GM23338 (cell line): ENCODE data around the gene TEPSIN.

Source experiments
- CREB1 ChIP-seq: fragments of 250-450 bp; sonication (Bioruptor Pico); IDR thresholded peaks from 2 replicates; pipeline ENCODE4 v1.5.0; 2020; ENCODE audit warnings: low read depth, mild to moderate bottlenecking, moderate library complexity
- ETS1 ChIP-seq: IDR thresholded peaks from 2 replicates; pipeline ENCODE4 v1.6.1; 2016; ENCODE audit warnings: antibody characterized with exemption
- EZH2 ChIP-seq: fragments of 200-600 bp; sonication (generic); IDR thresholded peaks from one replicate; pipeline ENCODE4 v1.8.0; 2017; ENCODE audit warnings: antibody characterized with exemption, mild to moderate bottlenecking, low read depth; ENCODE audit not compliant: unreplicated experiment
- EZH2phosphoT487 ChIP-seq: fragments of 200-600 bp; sonication (generic); IDR thresholded peaks from one replicate; pipeline ENCODE4 v1.8.1; 2018; ENCODE audit warnings: antibody characterized with exemption; ENCODE audit not compliant: unreplicated experiment
- JUNB ChIP-seq: IDR thresholded peaks from one replicate; pipeline ENCODE4 v1.6.1; 2016; ENCODE audit warnings: antibody characterized with exemption; ENCODE audit not compliant: unreplicated experiment
- NANOG ChIP-seq: IDR thresholded peaks from 2 replicates; pipeline ENCODE4 v1.6.1; 2016; ENCODE audit warnings: antibody characterized with exemption, borderline replicate concordance
- POLR2AphosphoS5 ChIP-seq: IDR thresholded peaks from 2 replicates; pipeline ENCODE4 v1.6.1; 2016; ENCODE audit warnings: antibody characterized with exemption, low read depth
- ZNF114 ChIP-seq: fragments of 250-450 bp; sonication (Bioruptor Pico); IDR thresholded peaks from 2 replicates; pipeline ENCODE4 v1.5.0; 2020; ENCODE audit warnings: mild to moderate bottlenecking, moderate library complexity
- ZNF331 ChIP-seq: fragments of 250-450 bp; sonication (Bioruptor Pico); IDR thresholded peaks from 2 replicates; pipeline ENCODE4 v1.5.0; 2020; ENCODE audit warnings: low read depth, mild to moderate bottlenecking, moderate library complexity
- TF ChIP-seq, protein P1 (sequence below), 2 experiments: fragments of 200-600 bp in 1 of 2; sonication (generic) in 1 of 2; conservative IDR thresholded peaks; 2 replicates each; pipeline versions ENCODE4 v1.5.1 to v1.6.1; 2016 to 2017; ENCODE audit warnings: antibody characterized with exemption in 2 of 2, low read depth in 2 of 2, mild to moderate bottlenecking in 2 of 2, moderate library complexity in 1 of 2
- TF ChIP-seq, protein P2 (sequence below): IDR thresholded peaks from one replicate; pipeline ENCODE4 v1.6.1; 2018; ENCODE audit warnings: antibody characterized with exemption; ENCODE audit not compliant: unreplicated experiment
- TF ChIP-seq, protein P3 (sequence below): fragments of 250-450 bp; sonication (Bioruptor Pico); IDR thresholded peaks from 2 replicates; pipeline ENCODE4 v1.5.0; 2020; ENCODE audit warnings: mild to moderate bottlenecking, moderate library complexity

- TF ChIP-seq, protein P1, sequence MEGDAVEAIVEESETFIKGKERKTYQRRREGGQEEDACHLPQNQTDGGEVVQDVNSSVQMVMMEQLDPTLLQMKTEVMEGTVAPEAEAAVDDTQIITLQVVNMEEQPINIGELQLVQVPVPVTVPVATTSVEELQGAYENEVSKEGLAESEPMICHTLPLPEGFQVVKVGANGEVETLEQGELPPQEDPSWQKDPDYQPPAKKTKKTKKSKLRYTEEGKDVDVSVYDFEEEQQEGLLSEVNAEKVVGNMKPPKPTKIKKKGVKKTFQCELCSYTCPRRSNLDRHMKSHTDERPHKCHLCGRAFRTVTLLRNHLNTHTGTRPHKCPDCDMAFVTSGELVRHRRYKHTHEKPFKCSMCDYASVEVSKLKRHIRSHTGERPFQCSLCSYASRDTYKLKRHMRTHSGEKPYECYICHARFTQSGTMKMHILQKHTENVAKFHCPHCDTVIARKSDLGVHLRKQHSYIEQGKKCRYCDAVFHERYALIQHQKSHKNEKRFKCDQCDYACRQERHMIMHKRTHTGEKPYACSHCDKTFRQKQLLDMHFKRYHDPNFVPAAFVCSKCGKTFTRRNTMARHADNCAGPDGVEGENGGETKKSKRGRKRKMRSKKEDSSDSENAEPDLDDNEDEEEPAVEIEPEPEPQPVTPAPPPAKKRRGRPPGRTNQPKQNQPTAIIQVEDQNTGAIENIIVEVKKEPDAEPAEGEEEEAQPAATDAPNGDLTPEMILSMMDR (conservative IDR thresholded peaks at IDR 0.05; ENCODE audit: low read depth in 2 of 2), result no peak
- no peak for TF ChIP-seq EZH2phosphoT487
- TF ChIP-seq ETS1, result no peak
- TF ChIP-seq EZH2, result no peak
- no peak for TF ChIP-seq POLR2AphosphoS5
- no peak for TF ChIP-seq CREB1 (CRISPR knock-in tag)
- TF ChIP-seq, protein P2, sequence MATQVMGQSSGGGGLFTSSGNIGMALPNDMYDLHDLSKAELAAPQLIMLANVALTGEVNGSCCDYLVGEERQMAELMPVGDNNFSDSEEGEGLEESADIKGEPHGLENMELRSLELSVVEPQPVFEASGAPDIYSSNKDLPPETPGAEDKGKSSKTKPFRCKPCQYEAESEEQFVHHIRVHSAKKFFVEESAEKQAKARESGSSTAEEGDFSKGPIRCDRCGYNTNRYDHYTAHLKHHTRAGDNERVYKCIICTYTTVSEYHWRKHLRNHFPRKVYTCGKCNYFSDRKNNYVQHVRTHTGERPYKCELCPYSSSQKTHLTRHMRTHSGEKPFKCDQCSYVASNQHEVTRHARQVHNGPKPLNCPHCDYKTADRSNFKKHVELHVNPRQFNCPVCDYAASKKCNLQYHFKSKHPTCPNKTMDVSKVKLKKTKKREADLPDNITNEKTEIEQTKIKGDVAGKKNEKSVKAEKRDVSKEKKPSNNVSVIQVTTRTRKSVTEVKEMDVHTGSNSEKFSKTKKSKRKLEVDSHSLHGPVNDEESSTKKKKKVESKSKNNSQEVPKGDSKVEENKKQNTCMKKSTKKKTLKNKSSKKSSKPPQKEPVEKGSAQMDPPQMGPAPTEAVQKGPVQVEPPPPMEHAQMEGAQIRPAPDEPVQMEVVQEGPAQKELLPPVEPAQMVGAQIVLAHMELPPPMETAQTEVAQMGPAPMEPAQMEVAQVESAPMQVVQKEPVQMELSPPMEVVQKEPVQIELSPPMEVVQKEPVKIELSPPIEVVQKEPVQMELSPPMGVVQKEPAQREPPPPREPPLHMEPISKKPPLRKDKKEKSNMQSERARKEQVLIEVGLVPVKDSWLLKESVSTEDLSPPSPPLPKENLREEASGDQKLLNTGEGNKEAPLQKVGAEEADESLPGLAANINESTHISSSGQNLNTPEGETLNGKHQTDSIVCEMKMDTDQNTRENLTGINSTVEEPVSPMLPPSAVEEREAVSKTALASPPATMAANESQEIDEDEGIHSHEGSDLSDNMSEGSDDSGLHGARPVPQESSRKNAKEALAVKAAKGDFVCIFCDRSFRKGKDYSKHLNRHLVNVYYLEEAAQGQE, result no peak
- no peak for TF ChIP-seq JUNB
- no peak for TF ChIP-seq ZNF331
- TF ChIP-seq NANOG, result no peak
- TF ChIP-seq ZNF114 (CRISPR knock-in tag), result no peak
- TF ChIP-seq, protein P3, sequence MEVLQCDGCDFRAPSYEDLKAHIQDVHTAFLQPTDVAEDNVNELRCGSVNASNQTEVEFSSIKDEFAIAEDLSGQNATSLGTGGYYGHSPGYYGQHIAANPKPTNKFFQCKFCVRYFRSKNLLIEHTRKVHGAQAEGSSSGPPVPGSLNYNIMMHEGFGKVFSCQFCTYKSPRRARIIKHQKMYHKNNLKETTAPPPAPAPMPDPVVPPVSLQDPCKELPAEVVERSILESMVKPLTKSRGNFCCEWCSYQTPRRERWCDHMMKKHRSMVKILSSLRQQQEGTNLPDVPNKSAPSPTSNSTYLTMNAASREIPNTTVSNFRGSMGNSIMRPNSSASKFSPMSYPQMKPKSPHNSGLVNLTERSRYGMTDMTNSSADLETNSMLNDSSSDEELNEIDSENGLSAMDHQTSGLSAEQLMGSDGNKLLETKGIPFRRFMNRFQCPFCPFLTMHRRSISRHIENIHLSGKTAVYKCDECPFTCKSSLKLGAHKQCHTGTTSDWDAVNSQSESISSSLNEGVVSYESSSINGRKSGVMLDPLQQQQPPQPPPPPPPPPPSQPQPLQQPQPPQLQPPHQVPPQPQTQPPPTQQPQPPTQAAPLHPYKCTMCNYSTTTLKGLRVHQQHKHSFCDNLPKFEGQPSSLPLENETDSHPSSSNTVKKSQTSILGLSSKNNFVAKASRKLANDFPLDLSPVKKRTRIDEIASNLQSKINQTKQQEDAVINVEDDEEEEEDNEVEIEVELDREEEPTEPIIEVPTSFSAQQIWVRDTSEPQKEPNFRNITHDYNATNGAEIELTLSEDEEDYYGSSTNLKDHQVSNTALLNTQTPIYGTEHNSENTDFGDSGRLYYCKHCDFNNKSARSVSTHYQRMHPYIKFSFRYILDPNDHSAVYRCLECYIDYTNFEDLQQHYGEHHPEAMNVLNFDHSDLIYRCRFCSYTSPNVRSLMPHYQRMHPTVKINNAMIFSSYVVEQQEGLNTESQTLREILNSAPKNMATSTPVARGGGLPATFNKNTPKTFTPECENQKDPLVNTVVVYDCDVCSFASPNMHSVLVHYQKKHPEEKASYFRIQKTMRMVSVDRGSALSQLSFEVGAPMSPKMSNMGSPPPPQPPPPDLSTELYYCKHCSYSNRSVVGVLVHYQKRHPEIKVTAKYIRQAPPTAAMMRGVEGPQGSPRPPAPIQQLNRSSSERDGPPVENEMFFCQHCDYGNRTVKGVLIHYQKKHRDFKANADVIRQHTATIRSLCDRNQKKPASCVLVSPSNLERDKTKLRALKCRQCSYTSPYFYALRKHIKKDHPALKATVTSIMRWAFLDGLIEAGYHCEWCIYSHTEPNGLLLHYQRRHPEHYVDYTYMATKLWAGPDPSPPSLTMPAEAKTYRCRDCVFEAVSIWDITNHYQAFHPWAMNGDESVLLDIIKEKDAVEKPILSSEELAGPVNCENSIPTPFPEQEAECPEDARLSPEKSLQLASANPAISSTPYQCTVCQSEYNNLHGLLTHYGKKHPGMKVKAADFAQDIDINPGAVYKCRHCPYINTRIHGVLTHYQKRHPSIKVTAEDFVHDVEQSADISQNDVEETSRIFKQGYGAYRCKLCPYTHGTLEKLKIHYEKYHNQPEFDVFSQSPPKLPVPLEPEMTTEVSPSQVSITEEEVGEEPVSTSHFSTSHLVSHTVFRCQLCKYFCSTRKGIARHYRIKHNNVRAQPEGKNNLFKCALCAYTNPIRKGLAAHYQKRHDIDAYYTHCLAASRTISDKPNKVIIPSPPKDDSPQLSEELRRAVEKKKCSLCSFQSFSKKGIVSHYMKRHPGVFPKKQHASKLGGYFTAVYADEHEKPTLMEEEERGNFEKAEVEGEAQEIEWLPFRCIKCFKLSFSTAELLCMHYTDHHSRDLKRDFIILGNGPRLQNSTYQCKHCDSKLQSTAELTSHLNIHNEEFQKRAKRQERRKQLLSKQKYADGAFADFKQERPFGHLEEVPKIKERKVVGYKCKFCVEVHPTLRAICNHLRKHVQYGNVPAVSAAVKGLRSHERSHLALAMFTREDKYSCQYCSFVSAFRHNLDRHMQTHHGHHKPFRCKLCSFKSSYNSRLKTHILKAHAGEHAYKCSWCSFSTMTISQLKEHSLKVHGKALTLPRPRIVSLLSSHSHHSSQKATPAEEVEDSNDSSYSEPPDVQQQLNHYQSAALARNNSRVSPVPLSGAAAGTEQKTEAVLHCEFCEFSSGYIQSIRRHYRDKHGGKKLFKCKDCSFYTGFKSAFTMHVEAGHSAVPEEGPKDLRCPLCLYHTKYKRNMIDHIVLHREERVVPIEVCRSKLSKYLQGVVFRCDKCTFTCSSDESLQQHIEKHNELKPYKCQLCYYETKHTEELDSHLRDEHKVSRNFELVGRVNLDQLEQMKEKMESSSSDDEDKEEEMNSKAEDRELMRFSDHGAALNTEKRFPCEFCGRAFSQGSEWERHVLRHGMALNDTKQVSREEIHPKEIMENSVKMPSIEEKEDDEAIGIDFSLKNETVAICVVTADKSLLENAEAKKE (CRISPR knock-in tag), result no peak
Measured at GRCh38 chr17:81246679-81247338, 8.0 kb upstream of the TEPSIN start.
